ENCODE measurements around the gene RRP12.

GRCh38 chr10:97390091-97390490, 11.0 kb downstream of the RRP12 start:
- TF ChIP-seq, protein P1, sequence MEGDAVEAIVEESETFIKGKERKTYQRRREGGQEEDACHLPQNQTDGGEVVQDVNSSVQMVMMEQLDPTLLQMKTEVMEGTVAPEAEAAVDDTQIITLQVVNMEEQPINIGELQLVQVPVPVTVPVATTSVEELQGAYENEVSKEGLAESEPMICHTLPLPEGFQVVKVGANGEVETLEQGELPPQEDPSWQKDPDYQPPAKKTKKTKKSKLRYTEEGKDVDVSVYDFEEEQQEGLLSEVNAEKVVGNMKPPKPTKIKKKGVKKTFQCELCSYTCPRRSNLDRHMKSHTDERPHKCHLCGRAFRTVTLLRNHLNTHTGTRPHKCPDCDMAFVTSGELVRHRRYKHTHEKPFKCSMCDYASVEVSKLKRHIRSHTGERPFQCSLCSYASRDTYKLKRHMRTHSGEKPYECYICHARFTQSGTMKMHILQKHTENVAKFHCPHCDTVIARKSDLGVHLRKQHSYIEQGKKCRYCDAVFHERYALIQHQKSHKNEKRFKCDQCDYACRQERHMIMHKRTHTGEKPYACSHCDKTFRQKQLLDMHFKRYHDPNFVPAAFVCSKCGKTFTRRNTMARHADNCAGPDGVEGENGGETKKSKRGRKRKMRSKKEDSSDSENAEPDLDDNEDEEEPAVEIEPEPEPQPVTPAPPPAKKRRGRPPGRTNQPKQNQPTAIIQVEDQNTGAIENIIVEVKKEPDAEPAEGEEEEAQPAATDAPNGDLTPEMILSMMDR (IDR thresholded peaks at IDR 0.05) = no peak
- TF ChIP-seq POLR2A (IDR thresholded peaks at IDR 0.05) = no peak
